Measurements from ENCODE around the gene DNAAF6. TPM values are rescaled to one million over a fixed set of nuclear protein-coding genes. Genes with fewer than 3 reads are reported as not detected.

The DNAAF6 gene
- total RNA-seq, 1 donor from 2014 or later: not detected

DNA sequence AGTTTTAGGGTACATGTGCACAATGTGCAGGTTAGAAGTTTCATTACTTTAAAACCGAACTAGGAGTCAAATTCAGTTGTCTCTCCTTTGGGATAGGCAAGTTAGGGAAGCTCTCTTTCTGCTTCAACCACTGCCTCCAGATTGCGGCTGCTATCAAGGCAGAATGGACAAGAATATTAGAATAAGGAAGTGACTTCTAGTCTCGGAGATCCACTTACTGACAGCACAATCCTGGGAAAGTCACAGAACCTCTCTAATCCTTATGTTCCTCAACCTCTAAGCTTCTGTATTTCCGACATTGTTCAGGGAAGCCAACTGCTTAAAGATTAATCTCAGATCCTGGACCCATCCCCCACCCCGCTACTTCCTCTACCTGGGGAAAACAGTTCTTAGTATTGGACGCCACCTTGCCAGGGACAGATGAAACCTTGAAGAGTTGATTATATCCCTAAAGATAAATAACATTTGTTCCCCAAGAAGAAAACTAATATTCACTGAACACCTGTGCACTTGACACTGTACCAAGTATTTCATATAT, 2.3 kb upstream of the DNAAF6 start:
- H3K4me3 ChIP-seq (ENCODE audit: low read length in 3 of 3): no peak overlapping the region
- H3K36me3 ChIP-seq (ENCODE audit: control insufficient read depth in 3 of 3, insufficient read depth in 3 of 3, low read length in 3 of 3): no peaks in the 10 kb centered on the region
- H3K9ac ChIP-seq (ENCODE audit: low read depth in 1 of 3, low read length in 3 of 3): no peak overlapping the region
- no peak overlapping the region for H3K27ac ChIP-seq (ENCODE audit: low read depth, low read length)
- peaks cover 0 to 4% (median 0%) of the 10 kb centered on the region in 3 donors for H3K4me1 ChIP-seq (ENCODE audit: control insufficient read depth in 3 of 3, insufficient read depth in 3 of 3, low read length in 3 of 3)
- H3K27me3 ChIP-seq (ENCODE audit: control insufficient read depth in 3 of 3, insufficient read depth in 3 of 3, low read length in 3 of 3): peaks cover 0 to 11% (median 0%) of the 10 kb centered on the region in 3 donors
- no peaks in the 10 kb centered on the region for H3K9me3 ChIP-seq (ENCODE audit: control insufficient read depth in 3 of 3, low read length in 3 of 3)

DNA sequence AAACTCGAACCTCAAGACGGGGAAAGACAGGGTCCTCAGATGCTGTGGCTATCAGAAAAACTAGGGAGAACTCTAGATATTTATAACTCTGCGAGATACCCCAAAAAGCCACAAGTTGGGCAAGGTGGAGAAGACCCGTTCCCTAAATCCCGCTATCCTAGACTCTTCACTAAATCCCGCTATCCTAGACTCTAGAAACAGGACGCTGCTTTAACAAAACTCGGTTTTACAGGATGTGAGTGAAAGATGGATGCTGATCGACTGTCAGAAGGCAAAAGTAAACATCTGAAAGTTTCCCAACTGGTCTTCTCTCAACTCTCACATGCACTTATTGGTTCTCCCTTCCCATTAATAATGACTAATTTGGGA, 270 bp downstream of the DNAAF6 start:
- Histone ChIP-seq H3K27me3 (ENCODE audit: control insufficient read depth in 3 of 3, insufficient read depth in 3 of 3, low read length in 3 of 3) (peaks cover 0 to 11% (median 0%) of the 10 kb centered on the region in 3 donors), H3K27ac (ENCODE audit: low read depth, low read length) (no peak overlapping the region), H3K9ac (ENCODE audit: low read depth in 1 of 3, low read length in 3 of 3) (no peak overlapping the region), H3K4me3 (ENCODE audit: low read length in 3 of 3) (no peak overlapping the region), H3K4me1 (ENCODE audit: control insufficient read depth in 3 of 3, insufficient read depth in 3 of 3, low read length in 3 of 3) (peaks cover 0 to 4% (median 0%) of the 10 kb centered on the region in 3 donors), H3K9me3 (ENCODE audit: control insufficient read depth in 3 of 3, low read length in 3 of 3) (no peaks in the 10 kb centered on the region), H3K36me3 (ENCODE audit: control insufficient read depth in 3 of 3, insufficient read depth in 3 of 3, low read length in 3 of 3) (no peaks in the 10 kb centered on the region)

DNA sequence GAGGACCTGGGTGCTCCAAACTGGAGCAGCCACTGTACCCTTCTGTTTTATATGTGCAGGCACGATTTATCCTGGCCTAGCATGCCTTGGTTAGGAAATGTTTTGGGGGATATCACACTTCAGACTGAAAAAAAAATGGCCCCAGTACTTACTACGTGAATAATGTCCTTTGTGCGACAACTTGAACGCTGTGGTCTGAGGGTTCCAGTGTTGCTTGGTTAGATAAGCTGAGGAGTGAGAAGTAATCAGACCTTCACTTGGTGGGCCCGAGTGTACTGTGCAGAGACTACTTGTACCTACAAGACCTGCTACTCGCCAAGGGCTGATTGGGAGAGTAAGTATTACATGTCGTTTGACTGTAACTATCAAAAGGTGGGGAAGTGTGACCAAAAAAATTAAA, 678 bp downstream of the DNAAF6 start:
- no peak overlapping the region for H3K4me3 ChIP-seq (ENCODE audit: low read length in 3 of 3)
- no peak overlapping the region for H3K9ac ChIP-seq (ENCODE audit: low read depth in 1 of 3, low read length in 3 of 3)
- no peak overlapping the region for H3K27ac ChIP-seq (ENCODE audit: low read depth, low read length)
- peaks cover 0 to 4% (median 0%) of the 10 kb centered on the region in 3 donors for H3K4me1 ChIP-seq (ENCODE audit: control insufficient read depth in 3 of 3, insufficient read depth in 3 of 3, low read length in 3 of 3)
- no peaks in the 10 kb centered on the region for H3K9me3 ChIP-seq (ENCODE audit: control insufficient read depth in 3 of 3, low read length in 3 of 3)
- H3K27me3 ChIP-seq (ENCODE audit: control insufficient read depth in 3 of 3, insufficient read depth in 3 of 3, low read length in 3 of 3): peaks cover 0 to 12% (median 0%) of the 10 kb centered on the region in 3 donors
- H3K36me3 ChIP-seq (ENCODE audit: control insufficient read depth in 3 of 3, insufficient read depth in 3 of 3, low read length in 3 of 3): no peaks in the 10 kb centered on the region

DNA sequence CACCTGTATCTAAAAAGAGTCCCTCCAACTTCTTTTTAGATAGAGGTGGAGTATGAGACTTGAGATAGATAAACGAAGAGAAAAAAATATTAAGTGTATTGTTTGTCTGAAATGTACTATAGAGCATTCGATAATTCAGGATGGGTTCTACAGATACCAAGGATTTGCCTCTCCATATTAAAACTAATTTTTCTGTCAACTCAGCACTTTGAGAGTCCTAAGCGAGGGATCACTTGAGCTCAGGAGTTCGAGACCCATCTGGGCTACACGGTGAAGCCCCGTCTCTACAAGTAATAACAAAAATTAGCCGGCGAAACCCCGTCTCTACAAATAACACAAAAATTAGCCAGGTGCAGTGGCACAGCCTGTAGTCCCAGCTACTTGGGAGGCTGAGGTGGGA, 1.5 kb downstream of the DNAAF6 start:
- Histone ChIP-seq H3K4me1 (ENCODE audit: control insufficient read depth in 3 of 3, insufficient read depth in 3 of 3, low read length in 3 of 3) (peaks cover 0 to 4% (median 0%) of the 10 kb centered on the region in 3 donors), H3K36me3 (ENCODE audit: control insufficient read depth in 3 of 3, insufficient read depth in 3 of 3, low read length in 3 of 3) (no peaks in the 10 kb centered on the region), H3K9ac (ENCODE audit: low read depth in 1 of 3, low read length in 3 of 3) (no peak overlapping the region), H3K4me3 (ENCODE audit: low read length in 3 of 3) (no peak overlapping the region), H3K27me3 (ENCODE audit: control insufficient read depth in 3 of 3, insufficient read depth in 3 of 3, low read length in 3 of 3) (peaks cover 0 to 15% (median 0%) of the 10 kb centered on the region in 3 donors), H3K9me3 (ENCODE audit: control insufficient read depth in 3 of 3, low read length in 3 of 3) (no peaks in the 10 kb centered on the region), H3K27ac (ENCODE audit: low read depth, low read length) (no peak overlapping the region)

DNA sequence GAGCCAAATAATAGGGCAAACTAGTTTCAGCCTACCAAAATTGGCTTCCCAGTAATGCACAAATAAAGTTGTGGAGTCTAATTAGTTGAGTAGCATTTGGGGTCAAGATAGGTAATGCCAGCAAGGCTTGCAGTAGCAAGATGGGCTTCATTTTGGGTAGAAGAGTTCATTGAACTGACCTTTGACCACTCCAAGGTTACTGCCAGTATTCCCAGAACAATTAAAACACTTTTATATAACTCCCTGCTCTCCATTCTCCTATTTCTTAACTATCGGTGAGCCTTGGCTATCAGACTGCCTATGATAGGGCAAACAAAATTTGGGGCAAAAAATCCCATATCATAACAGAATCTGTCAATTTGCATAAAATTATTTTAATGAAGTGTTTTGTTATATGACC, 7.1 kb downstream of the DNAAF6 start:
- no peak overlapping the region for H3K9ac ChIP-seq (ENCODE audit: low read depth in 1 of 3, low read length in 3 of 3)
- H3K4me1 ChIP-seq (ENCODE audit: control insufficient read depth in 3 of 3, insufficient read depth in 3 of 3, low read length in 3 of 3): no peaks in the 10 kb centered on the region
- no peaks in the 10 kb centered on the region for H3K9me3 ChIP-seq (ENCODE audit: control insufficient read depth in 3 of 3, low read length in 3 of 3)
- H3K27ac ChIP-seq (ENCODE audit: low read depth, low read length): no peak overlapping the region
- H3K36me3 ChIP-seq (ENCODE audit: control insufficient read depth in 3 of 3, insufficient read depth in 3 of 3, low read length in 3 of 3): no peaks in the 10 kb centered on the region
- H3K27me3 ChIP-seq (ENCODE audit: control insufficient read depth in 3 of 3, insufficient read depth in 3 of 3, low read length in 3 of 3): peaks cover 0 to 9% (median 0%) of the 10 kb centered on the region in 3 donors
- no peak overlapping the region for H3K4me3 ChIP-seq (ENCODE audit: low read length in 3 of 3)

DNA sequence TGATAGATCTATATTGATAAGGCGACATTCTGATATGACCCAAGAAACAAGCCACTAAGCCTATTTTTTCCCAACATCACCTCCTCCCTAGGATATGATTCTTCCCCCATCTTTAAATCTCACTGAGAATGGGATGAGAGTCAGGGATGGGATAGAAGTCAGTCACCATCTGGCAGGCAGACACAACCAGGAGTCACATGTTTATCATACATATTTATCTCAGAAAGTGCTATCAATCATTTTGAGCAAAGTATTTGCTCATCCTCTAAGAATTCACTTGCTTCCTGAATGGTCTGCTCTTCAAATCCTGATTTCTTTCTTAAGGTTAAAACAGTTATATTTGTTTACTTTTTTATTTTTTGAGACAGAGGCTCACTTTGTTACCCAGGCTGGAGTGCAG, 20.3 kb downstream of the DNAAF6 start:
- Histone ChIP-seq H3K27me3 (ENCODE audit: control insufficient read depth in 3 of 3, insufficient read depth in 3 of 3, low read length in 3 of 3) (peaks cover 0 to 3% (median 0%) of the 10 kb centered on the region in 3 donors), H3K4me3 (ENCODE audit: low read length in 3 of 3) (no peak overlapping the region), H3K9ac (ENCODE audit: low read depth in 1 of 3, low read length in 3 of 3) (no peak overlapping the region), H3K4me1 (ENCODE audit: control insufficient read depth in 3 of 3, insufficient read depth in 3 of 3, low read length in 3 of 3) (no peaks in the 10 kb centered on the region), H3K27ac (ENCODE audit: low read depth, low read length) (no peak overlapping the region), H3K9me3 (ENCODE audit: control insufficient read depth in 3 of 3, low read length in 3 of 3) (no peaks in the 10 kb centered on the region), H3K36me3 (ENCODE audit: control insufficient read depth in 3 of 3, insufficient read depth in 3 of 3, low read length in 3 of 3) (no peaks in the 10 kb centered on the region)

DNA sequence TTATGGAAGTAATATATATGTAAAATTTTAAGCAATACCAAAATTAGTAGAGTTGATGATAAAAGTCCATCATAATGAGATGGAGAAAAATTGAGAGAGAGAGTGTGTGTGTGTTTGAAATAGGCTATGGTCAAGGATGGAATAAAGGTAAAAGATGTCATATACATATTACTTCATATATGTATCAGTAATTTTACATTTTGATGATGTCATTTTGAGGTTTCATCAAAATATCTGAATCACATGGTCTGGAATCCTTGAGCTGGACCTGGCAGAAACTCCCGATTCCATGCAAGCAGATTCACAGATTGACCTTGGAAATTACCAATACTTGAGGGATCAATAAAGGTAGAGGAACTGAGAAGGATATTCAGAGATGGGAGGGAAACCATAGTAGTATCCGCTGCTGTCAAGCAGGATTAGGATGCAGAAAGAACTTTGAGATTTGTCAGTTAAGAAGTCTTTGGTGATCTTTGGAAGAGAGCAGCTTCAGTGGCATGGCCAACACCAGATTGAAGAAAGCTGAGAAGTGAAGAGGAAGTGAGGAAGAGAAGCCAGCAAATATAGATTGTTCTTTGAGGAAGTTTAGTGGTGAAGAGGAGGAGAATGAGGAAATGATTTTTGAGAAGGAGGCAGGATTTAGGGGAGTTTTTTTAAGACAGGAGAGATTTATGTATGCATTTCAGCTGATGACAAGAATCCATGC, 21.5 kb downstream of the DNAAF6 start:
- Histone ChIP-seq H3K9me3 (ENCODE audit: control insufficient read depth in 3 of 3, low read length in 3 of 3) (no peaks in the 10 kb centered on the region), H3K9ac (ENCODE audit: low read depth in 1 of 3, low read length in 3 of 3) (no peak overlapping the region), H3K27ac (ENCODE audit: low read depth, low read length) (no peak overlapping the region), H3K4me3 (ENCODE audit: low read length in 3 of 3) (no peak overlapping the region), H3K4me1 (ENCODE audit: control insufficient read depth in 3 of 3, insufficient read depth in 3 of 3, low read length in 3 of 3) (no peaks in the 10 kb centered on the region), H3K36me3 (ENCODE audit: control insufficient read depth in 3 of 3, insufficient read depth in 3 of 3, low read length in 3 of 3) (no peaks in the 10 kb centered on the region), H3K27me3 (ENCODE audit: control insufficient read depth in 3 of 3, insufficient read depth in 3 of 3, low read length in 3 of 3) (peaks cover 0 to 3% (median 0%) of the 10 kb centered on the region in 3 donors)

DNA sequence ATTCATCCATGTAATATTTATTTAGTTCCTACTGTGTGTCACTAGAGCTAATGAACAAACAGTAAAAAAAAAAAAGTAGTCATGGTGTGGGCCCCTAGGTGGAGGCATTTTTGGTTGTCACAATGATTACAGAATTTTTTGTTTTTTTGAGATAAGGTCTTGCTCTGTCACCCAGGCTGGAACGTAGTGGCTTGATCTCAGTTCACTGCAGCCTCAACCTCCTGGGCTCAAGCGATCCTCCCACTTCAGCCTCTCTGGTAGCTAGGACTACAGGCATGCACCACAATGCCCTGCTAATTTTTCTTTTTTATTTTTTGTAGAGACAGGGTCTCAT, 22.0 kb downstream of the DNAAF6 start:
- Histone ChIP-seq H3K27ac (ENCODE audit: low read depth, low read length) (no peak overlapping the region), H3K9me3 (ENCODE audit: control insufficient read depth in 3 of 3, low read length in 3 of 3) (no peaks in the 10 kb centered on the region), H3K4me1 (ENCODE audit: control insufficient read depth in 3 of 3, insufficient read depth in 3 of 3, low read length in 3 of 3) (no peaks in the 10 kb centered on the region), H3K36me3 (ENCODE audit: control insufficient read depth in 3 of 3, insufficient read depth in 3 of 3, low read length in 3 of 3) (no peaks in the 10 kb centered on the region), H3K27me3 (ENCODE audit: control insufficient read depth in 3 of 3, insufficient read depth in 3 of 3, low read length in 3 of 3) (no peaks in the 10 kb centered on the region), H3K9ac (ENCODE audit: low read depth in 1 of 3, low read length in 3 of 3) (no peak overlapping the region), H3K4me3 (ENCODE audit: low read length in 3 of 3) (no peak overlapping the region)

DNA sequence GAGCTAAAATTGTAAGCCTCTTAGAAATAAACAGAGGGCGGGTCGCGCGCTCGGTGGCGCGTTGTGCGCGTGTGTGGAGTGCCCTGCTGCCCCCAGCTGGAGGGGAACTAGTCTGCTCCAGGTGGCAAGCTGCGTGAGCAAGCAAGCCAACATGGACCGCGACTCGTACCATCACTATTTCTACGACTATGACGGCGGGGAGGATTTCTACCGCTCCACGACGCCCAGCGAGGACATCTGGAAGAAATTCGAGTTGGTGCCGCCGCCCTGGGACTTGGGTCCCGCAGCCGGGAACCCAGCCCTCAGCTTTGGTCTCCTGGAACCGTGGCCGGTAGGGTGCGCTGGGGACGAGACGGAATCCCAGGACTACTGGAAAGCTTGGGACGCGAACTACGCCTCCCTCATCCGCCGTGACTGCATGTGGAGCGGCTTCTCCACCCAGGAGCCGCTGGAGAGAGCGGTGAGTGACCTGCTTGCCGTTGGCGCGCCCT, 66.1 kb downstream of the DNAAF6 start:
- no peaks in the 10 kb centered on the region for H3K36me3 ChIP-seq (ENCODE audit: control insufficient read depth in 3 of 3, insufficient read depth in 3 of 3, low read length in 3 of 3)
- H3K4me1 ChIP-seq (ENCODE audit: control insufficient read depth in 3 of 3, insufficient read depth in 3 of 3, low read length in 3 of 3): no peaks in the 10 kb centered on the region
- no peaks in the 10 kb centered on the region for H3K9me3 ChIP-seq (ENCODE audit: control insufficient read depth in 3 of 3, low read length in 3 of 3)
- H3K9ac ChIP-seq (ENCODE audit: low read depth in 1 of 3, low read length in 3 of 3): no peak overlapping the region
- H3K27ac ChIP-seq (ENCODE audit: low read depth, low read length): no peak overlapping the region
- peaks cover 0 to 6% (median 3%) of the 10 kb centered on the region in 3 donors for H3K27me3 ChIP-seq (ENCODE audit: control insufficient read depth in 3 of 3, insufficient read depth in 3 of 3, low read length in 3 of 3)
- H3K4me3 ChIP-seq (ENCODE audit: low read length in 3 of 3): no peak overlapping the region

DNA sequence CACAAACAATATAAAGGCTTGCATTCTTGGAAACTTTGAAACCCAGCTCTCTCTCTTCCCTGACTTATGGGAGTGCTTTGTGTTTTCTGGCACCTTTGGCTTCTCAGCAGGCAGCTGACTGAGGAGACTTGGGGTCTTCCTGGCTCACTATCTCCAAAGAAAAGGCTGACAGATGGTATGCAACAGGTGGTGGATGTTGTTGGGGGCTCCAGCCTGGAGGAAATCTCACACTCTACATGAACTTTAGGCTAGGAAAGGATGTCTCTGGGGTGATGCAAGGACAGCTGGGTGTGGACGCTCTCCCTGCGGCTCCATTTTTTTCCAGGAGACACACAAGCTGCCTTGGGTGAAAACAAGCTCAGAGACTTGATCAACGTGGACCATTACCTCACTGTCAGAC, 67.4 kb downstream of the DNAAF6 start:
- no peaks in the 10 kb centered on the region for H3K4me1 ChIP-seq (ENCODE audit: control insufficient read depth in 3 of 3, insufficient read depth in 3 of 3, low read length in 3 of 3)
- no peaks in the 10 kb centered on the region for H3K9me3 ChIP-seq (ENCODE audit: control insufficient read depth in 3 of 3, low read length in 3 of 3)
- no peak overlapping the region for H3K4me3 ChIP-seq (ENCODE audit: low read length in 3 of 3)
- no peak overlapping the region for H3K9ac ChIP-seq (ENCODE audit: low read depth in 1 of 3, low read length in 3 of 3)
- H3K27ac ChIP-seq (ENCODE audit: low read depth, low read length): no peak overlapping the region
- H3K36me3 ChIP-seq (ENCODE audit: control insufficient read depth in 3 of 3, insufficient read depth in 3 of 3, low read length in 3 of 3): no peaks in the 10 kb centered on the region
- H3K27me3 ChIP-seq (ENCODE audit: control insufficient read depth in 3 of 3, insufficient read depth in 3 of 3, low read length in 3 of 3): peaks cover 0 to 6% (median 3%) of the 10 kb centered on the region in 3 donors

Data from skeletal muscle tissue (tissue), 4 donors.